SK-N-SH treated with all-trans-retinoic acid at 6 μM for 48 hours (cell line): Measurements from ENCODE around the gene SNED1.

ENCODE experiments used
- ATAC-seq: fragments of 200-7000 bp; cut with Tn5 transposase; 3 replicates; pipeline ENCODE4 v1.9.1; 2020; ENCODE audit warnings: mild to moderate bottlenecking, moderate library complexity
- ARNTL ChIP-seq: fragments of 450-650 bp; formaldehyde crosslinking; IDR thresholded peaks from 2 replicates; pipeline ENCODE4 v1.5.0; 2020; ENCODE audit warnings: low read depth, mild to moderate bottlenecking, moderate library complexity, borderline replicate concordance
- BACH2 ChIP-seq: fragments of 250-450 bp; sonication (Bioruptor Pico); IDR thresholded peaks from 2 replicates; pipeline ENCODE4 v1.9.0; 2021; ENCODE audit warnings: mild to moderate bottlenecking, borderline replicate concordance
- CSDC2 ChIP-seq: fragments of 250-450 bp; sonication (Bioruptor Pico); IDR thresholded peaks from 2 replicates; pipeline ENCODE4 v1.5.0; 2020; ENCODE audit warnings: mild to moderate bottlenecking, moderate library complexity
- CSRNP3 ChIP-seq: fragments of 250-450 bp; sonication (Bioruptor Pico); IDR thresholded peaks from 2 replicates; pipeline ENCODE4 v1.5.1; 2021; ENCODE audit warnings: mild to moderate bottlenecking, moderate library complexity
- ESRRG ChIP-seq: fragments of 250-450 bp; sonication (Bioruptor Pico); IDR thresholded peaks from 2 replicates; pipeline ENCODE4 v1.6.1; 2021; ENCODE audit warnings: mild to moderate bottlenecking
- GLIS3 ChIP-seq: fragments of 250-450 bp; sonication (Bioruptor Pico); IDR thresholded peaks from 2 replicates; pipeline ENCODE4 v1.5.0; 2020; ENCODE audit warnings: mild to moderate bottlenecking, moderate library complexity
- OSR1 ChIP-seq: fragments of 250-450 bp; sonication (Bioruptor Pico); IDR thresholded peaks from 2 replicates; pipeline ENCODE4 v1.8.0; 2022; ENCODE audit warnings: moderate library complexity, mild to moderate bottlenecking, inconsistent platforms
- PATZ1 ChIP-seq: fragments of 250-450 bp; sonication (Bioruptor Pico); IDR thresholded peaks from 2 replicates; pipeline ENCODE4 v1.8.0; 2020; ENCODE audit warnings: mild to moderate bottlenecking, moderate library complexity, borderline replicate concordance
- PPARA ChIP-seq: fragments of 250-450 bp; sonication (Bioruptor Pico); IDR thresholded peaks from 2 replicates; pipeline ENCODE4 v1.5.0; 2020; ENCODE audit warnings: mild to moderate bottlenecking, borderline replicate concordance
- RARB ChIP-seq: fragments of 250-450 bp; sonication (Bioruptor Pico); IDR thresholded peaks from 2 replicates; pipeline ENCODE4 v1.8.0; 2021; ENCODE audit warnings: mild to moderate bottlenecking, moderate library complexity
- SNAI2 ChIP-seq: fragments of 250-450 bp; sonication (Bioruptor Pico); IDR thresholded peaks from 2 replicates; pipeline ENCODE4 v1.5.0; 2020; ENCODE audit warnings: mild to moderate bottlenecking, moderate library complexity
- TCF4 ChIP-seq: fragments of 250-450 bp; sonication (Bioruptor Pico); IDR thresholded peaks from 2 replicates; pipeline ENCODE4 v1.8.0; 2021; ENCODE audit warnings: mild to moderate bottlenecking, moderate library complexity, borderline replicate concordance
- TOX ChIP-seq: fragments of 250-450 bp; sonication (Bioruptor Pico); IDR thresholded peaks from 2 replicates; pipeline ENCODE4 v1.8.0; 2021; ENCODE audit warnings: mild to moderate bottlenecking, moderate library complexity, borderline replicate concordance
- ZC3H10 ChIP-seq: fragments of 250-450 bp; sonication (Bioruptor Pico); IDR thresholded peaks from 2 replicates; pipeline ENCODE4 v1.5.1; 2021; ENCODE audit warnings: mild to moderate bottlenecking, moderate library complexity
- ZFP3 ChIP-seq: fragments of 250-450 bp; sonication (Bioruptor Pico); IDR thresholded peaks from 2 replicates; pipeline ENCODE4 v1.5.0; 2020; ENCODE audit warnings: mild to moderate bottlenecking, moderate library complexity
- ZFP30 ChIP-seq: fragments of 450-650 bp; formaldehyde crosslinking; IDR thresholded peaks from 2 replicates; pipeline ENCODE4 v1.5.0; 2022; ENCODE audit warnings: mild to moderate bottlenecking, moderate library complexity
- ZNF565 ChIP-seq: fragments of 450-650 bp; formaldehyde crosslinking; conservative IDR thresholded peaks from 2 replicates; pipeline ENCODE4 v1.5.0; 2020; ENCODE audit warnings: low read depth, mild to moderate bottlenecking, moderate library complexity
- ZNF70 ChIP-seq: fragments of 450-650 bp; formaldehyde crosslinking; IDR thresholded peaks from 2 replicates; pipeline ENCODE4 v1.5.0; 2020; ENCODE audit warnings: mild to moderate bottlenecking, moderate library complexity
- ZNF8 ChIP-seq: fragments of 450-650 bp; formaldehyde crosslinking; IDR thresholded peaks from 2 replicates; pipeline ENCODE4 v1.5.0; 2020; ENCODE audit warnings: mild to moderate bottlenecking, moderate library complexity
- TF ChIP-seq, protein P1 (sequence below): fragments of 250-450 bp; sonication (Bioruptor Pico); IDR thresholded peaks from 2 replicates; pipeline ENCODE4 v1.8.0; 2021; ENCODE audit warnings: low read depth, mild to moderate bottlenecking, moderate library complexity, borderline replicate concordance
- TF ChIP-seq, protein P2 (sequence below): fragments of 250-450 bp; sonication (Bioruptor Pico); IDR thresholded peaks from 2 replicates; pipeline ENCODE4 v1.5.0; 2020; ENCODE audit warnings: mild to moderate bottlenecking, moderate library complexity

SNED1 gene

GRCh38 chr2:240983361-240983995, 14.9 kb upstream of the SNED1 start:
- ATAC-seq: peak; percentile 86
- no peak for TF ChIP-seq TOX (CRISPR knock-in tag)
- no peak for TF ChIP-seq TCF4 (CRISPR knock-in tag)
- no peak for TF ChIP-seq ZNF70 (CRISPR knock-in tag)
- no peak for TF ChIP-seq ZNF8 (CRISPR knock-in tag)
- TF ChIP-seq ZNF565 (CRISPR knock-in tag): no peak
- TF ChIP-seq GLIS3 (CRISPR knock-in tag): no peak
- TF ChIP-seq BACH2 (CRISPR knock-in tag): no peak
- TF ChIP-seq SNAI2 (CRISPR knock-in tag): no peak
- TF ChIP-seq, protein P1, sequence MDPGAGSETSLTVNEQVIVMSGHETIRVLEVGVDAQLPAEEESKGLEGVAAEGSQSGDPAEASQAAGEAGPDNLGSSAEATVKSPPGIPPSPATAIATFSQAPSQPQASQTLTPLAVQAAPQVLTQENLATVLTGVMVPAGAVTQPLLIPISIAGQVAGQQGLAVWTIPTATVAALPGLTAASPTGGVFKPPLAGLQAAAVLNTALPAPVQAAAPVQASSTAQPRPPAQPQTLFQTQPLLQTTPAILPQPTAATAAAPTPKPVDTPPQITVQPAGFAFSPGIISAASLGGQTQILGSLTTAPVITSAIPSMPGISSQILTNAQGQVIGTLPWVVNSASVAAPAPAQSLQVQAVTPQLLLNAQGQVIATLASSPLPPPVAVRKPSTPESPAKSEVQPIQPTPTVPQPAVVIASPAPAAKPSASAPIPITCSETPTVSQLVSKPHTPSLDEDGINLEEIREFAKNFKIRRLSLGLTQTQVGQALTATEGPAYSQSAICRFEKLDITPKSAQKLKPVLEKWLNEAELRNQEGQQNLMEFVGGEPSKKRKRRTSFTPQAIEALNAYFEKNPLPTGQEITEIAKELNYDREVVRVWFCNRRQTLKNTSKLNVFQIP (CRISPR knock-in tag): no peak
- TF ChIP-seq ZFP3 (CRISPR knock-in tag): no peak
- no peak for TF ChIP-seq ZFP30 (CRISPR knock-in tag)
- TF ChIP-seq PPARA (CRISPR knock-in tag): no peak
- TF ChIP-seq ZC3H10: no peak

DNA sequence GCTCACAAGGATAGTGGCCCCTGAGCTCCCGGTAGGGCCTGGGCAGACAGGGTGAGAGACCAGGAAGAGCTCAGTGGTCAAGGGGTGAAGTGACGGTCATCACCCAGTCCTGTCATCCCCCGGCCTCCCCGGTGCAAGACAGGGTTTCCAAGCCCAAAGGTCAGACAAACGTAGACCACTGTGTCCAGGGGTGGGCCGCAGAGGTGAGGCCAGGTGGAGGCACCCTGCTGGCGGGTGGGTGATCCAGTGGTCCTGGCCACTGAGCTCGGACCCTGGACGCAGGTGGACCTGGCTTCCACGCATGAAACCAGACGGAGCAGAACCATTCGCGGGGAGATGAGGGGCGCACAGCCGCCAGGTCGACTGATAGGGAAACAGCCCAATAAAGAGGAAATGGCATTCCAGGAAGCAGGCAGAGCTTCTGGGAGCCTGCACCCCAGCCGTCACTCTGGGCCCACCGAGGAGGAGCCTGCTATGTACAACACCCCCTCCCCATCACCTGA, 14.4 kb upstream of the SNED1 start:
- no peak; the same call in 2 of the 3 replicates for ATAC-seq
- no peak for TF ChIP-seq RARB (CRISPR knock-in tag)
- TF ChIP-seq, protein P2, sequence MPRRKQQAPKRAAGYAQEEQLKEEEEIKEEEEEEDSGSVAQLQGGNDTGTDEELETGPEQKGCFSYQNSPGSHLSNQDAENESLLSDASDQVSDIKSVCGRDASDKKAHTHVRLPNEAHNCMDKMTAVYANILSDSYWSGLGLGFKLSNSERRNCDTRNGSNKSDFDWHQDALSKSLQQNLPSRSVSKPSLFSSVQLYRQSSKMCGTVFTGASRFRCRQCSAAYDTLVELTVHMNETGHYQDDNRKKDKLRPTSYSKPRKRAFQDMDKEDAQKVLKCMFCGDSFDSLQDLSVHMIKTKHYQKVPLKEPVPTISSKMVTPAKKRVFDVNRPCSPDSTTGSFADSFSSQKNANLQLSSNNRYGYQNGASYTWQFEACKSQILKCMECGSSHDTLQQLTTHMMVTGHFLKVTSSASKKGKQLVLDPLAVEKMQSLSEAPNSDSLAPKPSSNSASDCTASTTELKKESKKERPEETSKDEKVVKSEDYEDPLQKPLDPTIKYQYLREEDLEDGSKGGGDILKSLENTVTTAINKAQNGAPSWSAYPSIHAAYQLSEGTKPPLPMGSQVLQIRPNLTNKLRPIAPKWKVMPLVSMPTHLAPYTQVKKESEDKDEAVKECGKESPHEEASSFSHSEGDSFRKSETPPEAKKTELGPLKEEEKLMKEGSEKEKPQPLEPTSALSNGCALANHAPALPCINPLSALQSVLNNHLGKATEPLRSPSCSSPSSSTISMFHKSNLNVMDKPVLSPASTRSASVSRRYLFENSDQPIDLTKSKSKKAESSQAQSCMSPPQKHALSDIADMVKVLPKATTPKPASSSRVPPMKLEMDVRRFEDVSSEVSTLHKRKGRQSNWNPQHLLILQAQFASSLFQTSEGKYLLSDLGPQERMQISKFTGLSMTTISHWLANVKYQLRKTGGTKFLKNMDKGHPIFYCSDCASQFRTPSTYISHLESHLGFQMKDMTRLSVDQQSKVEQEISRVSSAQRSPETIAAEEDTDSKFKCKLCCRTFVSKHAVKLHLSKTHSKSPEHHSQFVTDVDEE (CRISPR knock-in tag): no peak
- no peak for TF ChIP-seq TOX (CRISPR knock-in tag)
- no peak for TF ChIP-seq PATZ1 (CRISPR knock-in tag)
- TF ChIP-seq SNAI2 (CRISPR knock-in tag): no peak
- no peak for TF ChIP-seq CSRNP3 (CRISPR knock-in tag)
- TF ChIP-seq, all 23 proteins: peak for 0

GRCh38 chr2:240985881-240986786, 12.3 kb upstream of the SNED1 start:
- no peak for ATAC-seq
- TF ChIP-seq ARNTL (CRISPR knock-in tag): no peak
- TF ChIP-seq OSR1 (CRISPR knock-in tag): no peak
- no peak for TF ChIP-seq ESRRG (CRISPR knock-in tag)
- TF ChIP-seq ZNF8 (CRISPR knock-in tag): no peak
- no peak for TF ChIP-seq TCF4 (CRISPR knock-in tag)
- no peak for TF ChIP-seq CSDC2 (CRISPR knock-in tag)
- no peak for TF ChIP-seq GLIS3 (CRISPR knock-in tag)
- TF ChIP-seq ZC3H10: no peak
- no peak for TF ChIP-seq ZNF70 (CRISPR knock-in tag)
- no peak for TF ChIP-seq RARB (CRISPR knock-in tag)
